ENCODE measurements around the gene MTARC1. TPM values are rescaled to one million over a fixed set of nuclear protein-coding genes. Genes with fewer than 3 reads are reported as not detected.

Gene MTARC1
- total and polyA plus RNA-seq, 2 donors = 1.8 to 3.3 TPM

- peaks cover 10 to 41% of the 10 kb centered on the region in 2 donors for H3K27me3 ChIP-seq (ENCODE audit: control insufficient read depth in 2 of 2, insufficient read depth in 1 of 2, low read length in 1 of 2)
- H3K9me3 ChIP-seq (ENCODE audit: control insufficient read depth in 2 of 2, insufficient read depth in 1 of 2, low read length in 1 of 2) = no peaks in the 10 kb centered on the region
- DNase-seq (ENCODE audit: low read depth in 6 of 9, low spot score in 9 of 9) = no peak
- H3K27ac ChIP-seq (ENCODE audit: low read depth in 1 of 2, low read length in 1 of 2) = no peak overlapping the region
- 78% methylated on average over 6 of the region's 6 CpGs for WGBS
- no peaks in the 10 kb centered on the region for H3K36me3 ChIP-seq (ENCODE audit: control insufficient read depth in 2 of 2, insufficient read depth in 2 of 2, low read length in 1 of 2)
- H3K4me3 ChIP-seq (ENCODE audit: low read length in 2 of 2) = no peak overlapping the region
- peaks cover 0 to 5% of the 10 kb centered on the region in 2 donors for H3K4me1 ChIP-seq (ENCODE audit: control insufficient read depth in 2 of 2, insufficient read depth in 2 of 2, low read length in 2 of 2)
Observed at GRCh38 chr1:220750131-220750515, 36.6 kb upstream of the MTARC1 start.

GRCh38 chr1:220751111-220751510 lies 35.6 kb upstream of the MTARC1 start:
- no peak overlapping the region for H3K4me3 ChIP-seq (ENCODE audit: low read length in 2 of 2)
- no peak overlapping the region for H3K27ac ChIP-seq (ENCODE audit: low read depth in 1 of 2, low read length in 1 of 2)
- H3K4me1 ChIP-seq (ENCODE audit: control insufficient read depth in 2 of 2, insufficient read depth in 2 of 2, low read length in 2 of 2) = peaks cover 0 to 5% of the 10 kb centered on the region in 2 donors
- no peaks in the 10 kb centered on the region for H3K9me3 ChIP-seq (ENCODE audit: control insufficient read depth in 2 of 2, insufficient read depth in 1 of 2, low read length in 1 of 2)
- H3K27me3 ChIP-seq (ENCODE audit: control insufficient read depth in 2 of 2, insufficient read depth in 1 of 2, low read length in 1 of 2) = peaks cover 10 to 38% of the 10 kb centered on the region in 2 donors
- no peaks in the 10 kb centered on the region for H3K36me3 ChIP-seq (ENCODE audit: control insufficient read depth in 2 of 2, insufficient read depth in 2 of 2, low read length in 1 of 2)
- 92% methylated on average over 2 of the region's 2 CpGs for WGBS
- no peak for DNase-seq (ENCODE audit: low read depth in 6 of 9, low spot score in 9 of 9)

GRCh38 chr1:220754212-220754917 lies 32.3 kb upstream of the MTARC1 start:
- Histone ChIP-seq H3K27ac (ENCODE audit: low read depth in 1 of 2, low read length in 1 of 2) (no peak overlapping the region), H3K36me3 (ENCODE audit: control insufficient read depth in 2 of 2, insufficient read depth in 2 of 2, low read length in 1 of 2) (no peaks in the 10 kb centered on the region), H3K9me3 (ENCODE audit: control insufficient read depth in 2 of 2, insufficient read depth in 1 of 2, low read length in 1 of 2) (no peaks in the 10 kb centered on the region), H3K27me3 (ENCODE audit: control insufficient read depth in 2 of 2, insufficient read depth in 1 of 2, low read length in 1 of 2) (peaks cover 0 to 5% of the 10 kb centered on the region in 2 donors), H3K4me3 (ENCODE audit: low read length in 2 of 2) (no peak overlapping the region), H3K4me1 (ENCODE audit: control insufficient read depth in 2 of 2, insufficient read depth in 2 of 2, low read length in 2 of 2) (no peaks in the 10 kb centered on the region)
- no peak for DNase-seq (ENCODE audit: low read depth in 6 of 9, low spot score in 9 of 9)
- 92% methylated on average over 6 of the region's 6 CpGs for WGBS

GRCh38 chr1:220754918-220755295 lies 31.8 kb upstream of the MTARC1 start:
- no peak overlapping the region for H3K4me3 ChIP-seq (ENCODE audit: low read length in 2 of 2)
- no peaks in the 10 kb centered on the region for H3K4me1 ChIP-seq (ENCODE audit: control insufficient read depth in 2 of 2, insufficient read depth in 2 of 2, low read length in 2 of 2)
- no peaks in the 10 kb centered on the region for H3K27me3 ChIP-seq (ENCODE audit: control insufficient read depth in 2 of 2, insufficient read depth in 1 of 2, low read length in 1 of 2)
- WGBS = 98% methylated on average over 4 of the region's 4 CpGs
- no peak overlapping the region for H3K27ac ChIP-seq (ENCODE audit: low read depth in 1 of 2, low read length in 1 of 2)
- H3K36me3 ChIP-seq (ENCODE audit: control insufficient read depth in 2 of 2, insufficient read depth in 2 of 2, low read length in 1 of 2) = no peaks in the 10 kb centered on the region
- H3K9me3 ChIP-seq (ENCODE audit: control insufficient read depth in 2 of 2, insufficient read depth in 1 of 2, low read length in 1 of 2) = no peaks in the 10 kb centered on the region
- DNase-seq (ENCODE audit: low read depth in 6 of 9, low spot score in 9 of 9) = no peak

- Histone ChIP-seq H3K9me3 (ENCODE audit: control insufficient read depth in 2 of 2, insufficient read depth in 1 of 2, low read length in 1 of 2) (no peaks in the 10 kb centered on the region), H3K4me1 (ENCODE audit: control insufficient read depth in 2 of 2, insufficient read depth in 2 of 2, low read length in 2 of 2) (no peaks in the 10 kb centered on the region), H3K27ac (ENCODE audit: low read depth in 1 of 2, low read length in 1 of 2) (no peak overlapping the region), H3K4me3 (ENCODE audit: low read length in 2 of 2) (no peak overlapping the region), H3K27me3 (ENCODE audit: control insufficient read depth in 2 of 2, insufficient read depth in 1 of 2, low read length in 1 of 2) (no peaks in the 10 kb centered on the region), H3K36me3 (ENCODE audit: control insufficient read depth in 2 of 2, insufficient read depth in 2 of 2, low read length in 1 of 2) (no peaks in the 10 kb centered on the region)
- 53% methylated on average over 6 of the region's 6 CpGs for WGBS
- no peak for DNase-seq (ENCODE audit: low read depth in 6 of 9, low spot score in 9 of 9)
Observed at GRCh38 chr1:220755309-220755708, 31.4 kb upstream of the MTARC1 start.

- Histone ChIP-seq H3K4me1 (ENCODE audit: control insufficient read depth in 2 of 2, insufficient read depth in 2 of 2, low read length in 2 of 2) (no peaks in the 10 kb centered on the region), H3K36me3 (ENCODE audit: control insufficient read depth in 2 of 2, insufficient read depth in 2 of 2, low read length in 1 of 2) (no peaks in the 10 kb centered on the region), H3K27ac (ENCODE audit: low read depth in 1 of 2, low read length in 1 of 2) (no peak overlapping the region), H3K9me3 (ENCODE audit: control insufficient read depth in 2 of 2, insufficient read depth in 1 of 2, low read length in 1 of 2) (no peaks in the 10 kb centered on the region), H3K27me3 (ENCODE audit: control insufficient read depth in 2 of 2, insufficient read depth in 1 of 2, low read length in 1 of 2) (no peaks in the 10 kb centered on the region), H3K4me3 (ENCODE audit: low read length in 2 of 2) (no peak overlapping the region)
- WGBS = 95% methylated on average over 3 of the region's 3 CpGs
- no peak for DNase-seq (ENCODE audit: low read depth in 6 of 9, low spot score in 9 of 9)
Observed at GRCh38 chr1:220757441-220757840, 29.3 kb upstream of the MTARC1 start.

GRCh38 chr1:220759147-220759546 lies 27.6 kb upstream of the MTARC1 start:
- DNase-seq (ENCODE audit: low read depth in 6 of 9, low spot score in 9 of 9) = no peak
- no peaks in the 10 kb centered on the region for H3K4me1 ChIP-seq (ENCODE audit: control insufficient read depth in 2 of 2, insufficient read depth in 2 of 2, low read length in 2 of 2)
- no peaks in the 10 kb centered on the region for H3K36me3 ChIP-seq (ENCODE audit: control insufficient read depth in 2 of 2, insufficient read depth in 2 of 2, low read length in 1 of 2)
- no peak overlapping the region for H3K4me3 ChIP-seq (ENCODE audit: low read length in 2 of 2)
- no peaks in the 10 kb centered on the region for H3K9me3 ChIP-seq (ENCODE audit: control insufficient read depth in 2 of 2, insufficient read depth in 1 of 2, low read length in 1 of 2)
- H3K27me3 ChIP-seq (ENCODE audit: control insufficient read depth in 2 of 2, insufficient read depth in 1 of 2, low read length in 1 of 2) = no peaks in the 10 kb centered on the region
- H3K27ac ChIP-seq (ENCODE audit: low read depth in 1 of 2, low read length in 1 of 2) = no peak overlapping the region
- WGBS = 98% methylated on average over 3 of the region's 3 CpGs

GRCh38 chr1:220761688-220762427 lies 24.9 kb upstream of the MTARC1 start:
- DNase-seq (ENCODE audit: low read depth in 6 of 9, low spot score in 9 of 9) = no peak
- H3K27ac ChIP-seq (ENCODE audit: low read depth in 1 of 2, low read length in 1 of 2) = no peak overlapping the region
- no peaks in the 10 kb centered on the region for H3K36me3 ChIP-seq (ENCODE audit: control insufficient read depth in 2 of 2, insufficient read depth in 2 of 2, low read length in 1 of 2)
- H3K27me3 ChIP-seq (ENCODE audit: control insufficient read depth in 2 of 2, insufficient read depth in 1 of 2, low read length in 1 of 2) = no peaks in the 10 kb centered on the region
- WGBS = 93% methylated on average over 7 of the region's 7 CpGs
- H3K4me3 ChIP-seq (ENCODE audit: low read length in 2 of 2) = no peak overlapping the region
- no peaks in the 10 kb centered on the region for H3K9me3 ChIP-seq (ENCODE audit: control insufficient read depth in 2 of 2, insufficient read depth in 1 of 2, low read length in 1 of 2)
- no peaks in the 10 kb centered on the region for H3K4me1 ChIP-seq (ENCODE audit: control insufficient read depth in 2 of 2, insufficient read depth in 2 of 2, low read length in 2 of 2)

GRCh38 chr1:220764757-220765156 lies 22.0 kb upstream of the MTARC1 start:
- Histone ChIP-seq H3K4me1 (ENCODE audit: control insufficient read depth in 2 of 2, insufficient read depth in 2 of 2, low read length in 2 of 2) (no peaks in the 10 kb centered on the region), H3K9me3 (ENCODE audit: control insufficient read depth in 2 of 2, insufficient read depth in 1 of 2, low read length in 1 of 2) (no peaks in the 10 kb centered on the region), H3K36me3 (ENCODE audit: control insufficient read depth in 2 of 2, insufficient read depth in 2 of 2, low read length in 1 of 2) (no peaks in the 10 kb centered on the region), H3K27me3 (ENCODE audit: control insufficient read depth in 2 of 2, insufficient read depth in 1 of 2, low read length in 1 of 2) (no peaks in the 10 kb centered on the region), H3K4me3 (ENCODE audit: low read length in 2 of 2) (no peak overlapping the region), H3K27ac (ENCODE audit: low read depth in 1 of 2, low read length in 1 of 2) (no peak overlapping the region)
- no peak for DNase-seq (ENCODE audit: low read depth in 6 of 9, low spot score in 9 of 9)
- WGBS = 97% methylated on average over 3 of the region's 3 CpGs
